Esophagus mucosa (tissue), 1 donor: Measurements from ENCODE around the gene DNTTIP2. TPM values are rescaled to one million over a fixed set of nuclear protein-coding genes. Genes with fewer than 3 reads are reported as not detected.
"Not testable (repeated sequence)": the region's sequence is repeated elsewhere in the genome, so short reads cannot be mapped to it uniquely, and the experiment has no call there.

Source experiments
- ATAC-seq: fragments of 200-7000 bp; cut with Tn5 transposase; one replicate; pipeline ENCODE4 v1.9.1; 2020
- total RNA-seq: library from RNA; stranded (reverse); gene quantifications from one replicate; pipeline ENCODE4 v1.2.4, GENCODE V29; 2023
- donor health status: DM: yes; HTN: yes; CAD: no.

DNTTIP2 gene
- total RNA-seq, 1 donor from 2014 or later, result 48.5 TPM

- ATAC-seq, result no peak
These were observed 2.8 kb downstream of the DNTTIP2 start for GRCh38 chr1:93876244-93876643.

GRCh38 chr1:93874025-93874651 lies 4.9 kb downstream of the DNTTIP2 start:
- no peak for ATAC-seq

- ATAC-seq, result peak; percentile 70
These were observed 7.6 kb downstream of the DNTTIP2 start for GRCh38 chr1:93871366-93871765.

DNA sequence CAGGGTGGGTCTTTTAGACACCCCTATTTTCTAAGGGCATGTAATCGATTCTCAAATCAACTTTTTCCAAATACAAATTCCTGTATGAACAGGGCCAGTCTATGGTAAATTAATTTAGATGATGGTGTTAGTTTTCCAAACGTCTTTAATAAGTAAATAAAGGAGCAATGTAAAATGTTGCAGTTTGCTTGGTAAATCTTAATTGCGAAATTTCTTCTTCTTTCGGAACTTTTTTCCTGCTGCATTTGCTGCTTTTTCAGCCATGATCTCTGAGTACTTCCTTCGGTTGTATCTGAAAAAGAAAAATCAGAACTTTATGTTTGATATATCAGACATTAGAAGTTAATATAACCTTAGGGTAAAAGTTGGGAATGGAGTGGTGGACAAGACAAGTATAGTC lies 9.4 kb downstream of the DNTTIP2 start:
- ATAC-seq, result no peak

- not testable (repeated sequence) for ATAC-seq
These were observed 10.5 kb downstream of the DNTTIP2 start for GRCh38 chr1:93868492-93868891.

GRCh38 chr1:93865253-93865652 lies 13.8 kb downstream of the DNTTIP2 start:
- ATAC-seq, result no peak

- no peak for ATAC-seq
These were observed 14.8 kb downstream of the DNTTIP2 start for GRCh38 chr1:93864175-93864574.

GRCh38 chr1:93857653-93858052 lies 21.4 kb downstream of the DNTTIP2 start:
- not testable (repeated sequence) for ATAC-seq

DNA sequence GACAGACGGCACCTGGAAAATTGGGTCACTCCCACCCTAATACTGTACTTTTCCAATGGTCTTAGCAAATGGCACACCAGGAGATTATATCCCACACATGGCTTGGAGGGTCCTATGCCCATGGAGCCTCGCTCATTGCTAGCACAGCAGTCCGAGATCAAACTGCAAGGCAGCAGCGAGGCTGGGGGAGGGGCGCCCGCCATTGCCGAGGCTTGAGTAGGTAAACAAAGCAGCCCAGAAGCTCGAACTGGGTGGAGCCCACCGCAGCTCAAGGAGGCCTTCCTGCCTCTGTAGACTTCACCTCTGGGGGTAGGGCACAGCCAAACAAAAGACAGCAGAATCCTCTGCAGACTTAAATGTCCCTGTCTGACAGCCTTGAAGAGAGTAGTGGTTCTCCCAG lies 23.0 kb downstream of the DNTTIP2 start:
- ATAC-seq, result not testable (repeated sequence)

DNA sequence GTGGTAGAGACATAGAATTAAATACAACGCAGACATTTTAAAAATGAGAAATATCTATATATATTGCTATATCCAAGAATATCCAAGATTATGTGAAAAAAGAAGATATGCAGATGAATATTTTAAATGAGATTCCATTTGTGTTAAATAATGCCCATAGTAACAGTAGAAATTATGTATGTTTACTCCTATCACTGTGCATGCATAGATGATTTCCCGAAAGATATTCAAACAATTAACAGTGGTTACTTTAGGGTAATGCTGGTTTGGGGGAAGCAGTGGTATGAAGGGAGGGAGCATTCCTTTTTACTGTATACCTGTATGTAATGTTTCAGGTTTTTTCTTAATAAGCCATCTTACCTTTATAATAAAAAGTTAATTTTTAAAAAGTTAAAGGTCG lies 25.1 kb downstream of the DNTTIP2 start:
- no peak for ATAC-seq

DNA sequence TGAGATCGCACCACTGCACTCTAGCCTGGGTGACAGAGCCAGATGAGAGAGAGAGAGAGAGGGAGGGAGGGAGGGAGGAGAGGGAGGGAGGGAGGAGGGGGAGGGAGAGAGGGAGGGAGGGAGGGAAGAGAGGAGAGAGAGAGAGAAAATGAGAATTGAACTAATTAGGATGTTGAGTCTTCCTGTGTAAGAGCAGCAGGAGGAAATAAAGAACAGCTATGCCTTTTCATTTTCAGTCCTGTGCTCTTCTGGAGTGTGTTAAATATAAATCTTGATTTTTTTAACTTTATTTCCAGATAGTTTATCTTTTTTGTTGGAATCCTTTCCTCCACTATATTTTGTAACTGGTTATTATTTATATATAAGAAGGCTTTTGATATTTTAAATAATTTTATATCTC lies 27.1 kb downstream of the DNTTIP2 start:
- ATAC-seq, result no peak

GRCh38 chr1:93851327-93851712 lies 27.7 kb downstream of the DNTTIP2 start:
- ATAC-seq, result no peak

GRCh38 chr1:93850687-93851326 lies 28.2 kb downstream of the DNTTIP2 start:
- ATAC-seq, result not testable (repeated sequence)

GRCh38 chr1:93848350-93848883 lies 30.6 kb downstream of the DNTTIP2 start:
- ATAC-seq, result no peak

DNA sequence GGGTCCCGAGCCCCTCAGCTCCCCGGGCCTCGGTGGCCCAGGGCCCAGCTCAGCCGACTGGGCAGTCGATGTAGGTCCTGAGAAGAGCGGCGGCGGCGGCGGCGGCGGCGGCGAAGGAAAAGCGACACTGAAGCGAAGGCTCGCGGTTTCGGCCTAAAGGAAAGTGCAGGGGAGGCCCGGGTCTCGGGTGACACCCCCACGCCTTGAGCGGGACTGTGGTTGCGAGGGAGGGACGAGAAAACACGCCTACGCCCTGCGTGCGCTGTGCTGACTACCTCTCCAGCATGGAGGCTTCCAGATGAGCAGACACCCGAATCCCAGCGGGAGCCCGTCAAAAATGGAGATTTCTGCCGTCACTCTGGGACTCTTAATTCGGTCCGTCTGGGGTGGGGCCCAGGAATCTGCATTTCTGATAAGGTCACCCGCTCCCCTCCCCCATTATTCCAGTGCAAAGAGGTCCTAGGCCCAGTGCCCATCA lies 31.2 kb downstream of the DNTTIP2 start:
- peak; percentile 47 for ATAC-seq

DNA sequence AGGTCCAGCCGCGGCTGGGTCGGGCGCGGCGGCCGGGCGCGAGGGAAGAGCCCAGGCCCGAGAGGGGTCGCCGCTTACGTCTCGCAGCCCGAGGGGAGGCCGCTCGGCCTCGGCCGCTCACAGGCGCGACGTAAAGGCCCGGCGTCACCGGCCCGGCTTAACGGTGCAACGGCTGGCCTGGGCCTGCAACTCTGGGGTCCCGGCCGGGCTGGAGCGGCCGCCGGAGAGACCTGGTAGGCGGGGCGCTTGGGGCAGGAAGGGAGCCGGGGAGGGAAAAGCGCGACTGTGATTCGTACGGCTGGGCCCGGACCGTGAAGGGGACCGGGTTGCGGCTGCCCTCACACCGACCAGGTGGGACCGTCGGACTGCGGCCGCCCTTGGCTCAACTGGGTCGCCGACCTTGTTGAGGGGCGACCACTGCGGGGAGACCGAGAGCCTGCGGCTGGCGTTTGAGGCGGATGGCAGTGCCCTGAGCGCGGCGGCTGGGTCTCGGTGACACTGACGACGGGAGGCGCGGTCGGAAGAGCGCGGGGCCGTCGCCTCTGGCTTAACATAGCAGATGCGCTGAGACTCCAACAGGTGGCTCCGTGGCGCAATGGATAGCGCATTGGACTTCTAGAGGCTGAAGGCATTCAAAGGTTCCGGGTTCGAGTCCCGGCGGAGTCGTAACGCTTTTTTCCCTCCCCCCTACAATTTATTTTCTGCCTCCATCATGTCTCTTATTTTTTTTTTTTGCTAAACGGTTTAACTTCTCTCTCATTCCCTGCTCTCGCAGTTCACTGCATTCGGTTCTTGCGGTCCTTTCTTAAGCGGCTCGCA lies 31.8 kb downstream of the DNTTIP2 start:
- ATAC-seq, result peak; percentile 88

DNA sequence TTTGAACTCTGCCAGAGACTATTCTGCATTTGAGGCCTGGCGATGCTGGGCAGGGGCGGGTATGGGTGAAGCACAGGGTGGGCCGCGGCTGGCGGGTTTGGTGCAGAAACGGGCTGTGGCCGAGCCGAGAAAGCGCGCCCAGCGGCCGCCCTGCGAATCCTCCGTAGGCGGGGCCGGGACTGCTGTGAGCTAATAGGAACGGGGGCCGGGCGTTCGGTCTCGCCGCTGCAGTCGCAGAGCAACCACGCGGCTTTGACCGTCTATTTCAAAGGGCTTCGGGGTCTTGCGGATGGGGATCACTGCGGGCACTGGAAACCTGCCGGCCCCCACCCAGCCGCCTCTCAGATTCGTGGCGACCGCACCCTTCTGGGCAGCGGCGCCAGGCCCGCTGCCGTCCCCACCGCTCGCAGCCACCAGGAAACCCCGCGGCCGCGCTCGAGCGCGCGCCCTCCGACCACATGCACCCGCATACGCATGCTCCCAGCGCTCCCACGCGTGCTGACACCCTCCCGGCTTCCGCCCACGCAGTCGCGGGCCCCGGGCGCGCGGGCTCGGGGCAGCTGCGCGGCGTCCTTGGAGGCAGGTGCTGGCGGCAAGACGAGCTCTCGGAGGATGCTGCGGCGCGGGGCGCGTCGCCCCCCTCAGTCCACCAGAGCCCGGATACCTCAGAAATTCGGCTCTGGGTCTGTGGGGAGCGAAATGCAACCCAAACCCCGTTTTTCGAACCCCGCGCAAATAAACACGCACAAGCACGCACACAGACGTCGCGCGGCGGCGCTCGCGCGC lies 32.6 kb downstream of the DNTTIP2 start:
- peak; percentile 70 for ATAC-seq

- peak; percentile 33 for ATAC-seq
These were observed 33.3 kb downstream of the DNTTIP2 start for GRCh38 chr1:93845538-93846205.

- ATAC-seq, result no peak
These were observed 34.6 kb downstream of the DNTTIP2 start for GRCh38 chr1:93844262-93845045.

DNA sequence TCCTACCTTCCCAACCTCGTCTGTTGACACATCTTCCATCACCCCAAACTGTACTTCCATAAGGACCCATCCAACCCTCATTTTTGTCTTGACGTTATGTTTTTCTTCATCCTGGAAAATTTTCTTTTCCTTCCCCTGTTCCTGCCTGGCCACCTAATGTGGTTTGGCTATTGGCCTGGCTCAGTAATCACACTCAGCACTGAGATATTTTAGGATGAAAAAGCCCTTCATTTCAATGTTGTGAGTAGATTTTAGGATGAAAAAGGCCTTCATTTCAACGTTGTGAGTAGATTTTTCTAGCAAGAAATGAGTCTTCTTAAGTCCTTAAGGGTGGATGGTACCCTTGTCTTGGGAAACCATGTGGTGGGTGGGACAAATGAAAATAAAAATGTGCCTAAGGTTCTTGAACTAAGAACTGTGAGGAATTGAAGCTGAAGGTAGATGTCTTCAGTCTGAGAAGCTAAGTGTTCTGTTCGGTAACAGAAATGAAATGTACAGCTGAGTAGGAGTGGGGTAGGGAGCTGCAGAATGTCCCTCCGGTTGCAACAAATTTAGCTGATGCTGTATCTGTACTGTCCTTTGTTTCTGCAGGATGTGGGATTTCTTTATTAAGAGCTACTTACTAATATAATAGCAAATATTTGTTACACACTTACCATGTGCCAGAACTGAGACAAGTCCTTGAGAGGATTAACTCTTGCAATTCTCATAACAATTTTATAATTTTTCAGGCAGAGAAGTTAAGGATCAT lies 36.1 kb downstream of the DNTTIP2 start:
- ATAC-seq, result no peak
